PC-3 (cell line): ENCODE measurements around the gene IQCK.

ENCODE experiments used
- CTCF ChIP-seq: fragments of 300-600 bp; sonication (generic); conservative IDR thresholded peaks from 2 replicates; pipeline ENCODE4 v1.5.1; 2017; ENCODE audit warnings: antibody characterized with exemption, low read depth, mild to moderate bottlenecking, low read length
- EZH2 ChIP-seq: fragments of 300-600 bp; sonication (generic); IDR thresholded peaks from one replicate; pipeline ENCODE4 v1.6.1; 2017; ENCODE audit warnings: antibody characterized with exemption, mild to moderate bottlenecking, low read length; ENCODE audit not compliant: unreplicated experiment

GRCh38 chr16:19696961-19697360 lies 21.1 kb upstream of the IQCK start:
- TF ChIP-seq EZH2 (no peak), CTCF (no peak)
